Transverse colon (tissue), 4 donors: ENCODE data around the gene SDK1. TPM values are rescaled to one million over a fixed set of nuclear protein-coding genes. Genes with fewer than 3 reads are reported as not detected.

Source experiments
- DNase-seq: peaks from one replicate; pipeline ENCODE4 v3.0.0-alpha.2; 2019
- H3K27ac ChIP-seq, 4 donors: fragments of 200-600 bp; sonication (generic); 2 replicates each; pipeline ENCODE4 v1.5.1; 2016 to 2018; ENCODE audit warnings: inconsistent platforms in 4 of 4
- H3K27me3 ChIP-seq: fragments of 200-600 bp; sonication (generic); 2 replicates; pipeline ENCODE4 v1.5.1; 2017; ENCODE audit warnings: inconsistent platforms
- H3K36me3 ChIP-seq, 4 donors: fragments of 200-600 bp; sonication (generic); 2 replicates each; pipeline ENCODE4 v1.5.1; 2017 to 2019; ENCODE audit warnings: inconsistent platforms in 4 of 4
- H3K4me1 ChIP-seq, 4 donors: fragments of 200-600 bp; sonication (generic); 2 replicates each; pipeline ENCODE4 v1.5.1; 2017 to 2020; ENCODE audit warnings: inconsistent platforms in 4 of 4
- H3K4me3 ChIP-seq, 4 donors: fragments of 200-600 bp; sonication (generic); 1 replicate in 1 of 4; 2 replicates in 3 of 4; pipeline versions ENCODE4 v1.5.1 to v1.6.1; 2017 to 2019; ENCODE audit warnings: inconsistent platforms in 4 of 4
- H3K9me3 ChIP-seq, 2 donors: fragments of 200-600 bp; sonication (generic); 2 replicates each; pipeline ENCODE4 v1.5.1; 2017 to 2019; ENCODE audit warnings: inconsistent platforms in 2 of 2
- CTCF ChIP-seq, 5 experiments: fragments of 200-600 bp in 3 of 5; fragments of 450-650 bp in 2 of 5; sonication (generic) in 3 of 5; IDR thresholded peaks; 1 replicate in 2 of 5; 2 replicates in 3 of 5; pipeline ENCODE4 v1.5.1; 2016 to 2017; ENCODE audit warnings: antibody characterized with exemption in 5 of 5, inconsistent platforms in 3 of 5, mild to moderate bottlenecking in 2 of 5, moderate library complexity in 1 of 5
- EP300 ChIP-seq: sonication (generic); formaldehyde crosslinking; IDR thresholded peaks from one replicate; pipeline ENCODE4 v1.6.1; 2017; ENCODE audit warnings: antibody characterized with exemption, low read depth
- POLR2A ChIP-seq: fragments of 450-650 bp; IDR thresholded peaks from one replicate; pipeline ENCODE4 v1.6.1; 2016; ENCODE audit warnings: antibody characterized with exemption, mild to moderate bottlenecking, moderate library complexity
- POLR2AphosphoS5 ChIP-seq, 3 donors: sonication (generic); formaldehyde crosslinking; IDR thresholded peaks; one replicate each; pipeline ENCODE4 v1.6.1; 2016; ENCODE audit warnings: antibody characterized with exemption in 3 of 3
- WGBS, 2 donors: methylation state at CpG; one replicate each; pipeline ENCODE4 v1.1.5; 2018; ENCODE audit warnings: low coverage in 1 of 2; 5-methylcytosine and 5-hydroxymethylcytosine counted together
- in situ Hi-C, 4 donors: fragments of 200-750 bp; cut with MboI; loops; one replicate each; pipeline versions ENCODE4 v1.15.0 to v1.15.1; 2017; ENCODE audit warnings: low sequenced_read_pairs in 3 of 4, low pct_ligation_motif_present in 1 of 4, low pct_unique_long_range_greater_than_20kb in 1 of 4
- intact Hi-C: fragments of 100-400 bp; cut with DNase I; formaldehyde crosslinking; loops from one replicate; pipeline ENCODE4 v1.15.1; 2023; ENCODE audit warnings: low total_unique reads
- total RNA-seq, 4 donors: library from RNA; depleted of rRNA; stranded (reverse); fragments of >200 nt; gene quantifications; one replicate each; pipeline ENCODE4 v1.1.0, GENCODE V29; 2016

Gene SDK1
- total RNA-seq, 4 donors from 2014 or later = 4.0 to 8.6 (median 5.4) TPM

GRCh38 chr7:4042402-4043045 is 741.5 kb downstream of the SDK1 start:
- DNase-seq = no peak
- Histone ChIP-seq H3K9me3 (no peaks in the 10 kb centered on the region), H3K27ac (no peak overlapping the region), H3K4me3 (no peak overlapping the region), H3K4me1 (no peaks in the 10 kb centered on the region), H3K36me3 (no peaks in the 10 kb centered on the region), H3K27me3 (no peaks in the 10 kb centered on the region)
- TF ChIP-seq EP300 (no peak), CTCF (IDR thresholded peaks at IDR 0.05) (no peak)
- 76 to 89% methylated on average over 7 to 11 of the region's 11 CpGs for WGBS, 2 donors
- in situ Hi-C loops (no loop called here), intact Hi-C loops (no loop called here)

GRCh38 chr7:4043988-4044387 is 742.9 kb downstream of the SDK1 start:
- TF ChIP-seq POLR2A (no peak), POLR2AphosphoS5 (IDR thresholded peaks at IDR 0.05) (no peak), EP300 (no peak), CTCF (IDR thresholded peaks at IDR 0.05) (no peak)
- Histone ChIP-seq H3K4me3 (no peak overlapping the region), H3K27me3 (no peaks in the 10 kb centered on the region), H3K27ac (no peak overlapping the region), H3K36me3 (no peaks in the 10 kb centered on the region), H3K9me3 (no peaks in the 10 kb centered on the region), H3K4me1 (no peaks in the 10 kb centered on the region)
- WGBS, 2 donors = 90% methylated on average over 8 of the region's 9 CpGs; no CpG with 5 or more reads in 1 of the 2 donors
- no peak for DNase-seq
- intact Hi-C loops (no loop called here), in situ Hi-C loops (no loop called here)

DNA sequence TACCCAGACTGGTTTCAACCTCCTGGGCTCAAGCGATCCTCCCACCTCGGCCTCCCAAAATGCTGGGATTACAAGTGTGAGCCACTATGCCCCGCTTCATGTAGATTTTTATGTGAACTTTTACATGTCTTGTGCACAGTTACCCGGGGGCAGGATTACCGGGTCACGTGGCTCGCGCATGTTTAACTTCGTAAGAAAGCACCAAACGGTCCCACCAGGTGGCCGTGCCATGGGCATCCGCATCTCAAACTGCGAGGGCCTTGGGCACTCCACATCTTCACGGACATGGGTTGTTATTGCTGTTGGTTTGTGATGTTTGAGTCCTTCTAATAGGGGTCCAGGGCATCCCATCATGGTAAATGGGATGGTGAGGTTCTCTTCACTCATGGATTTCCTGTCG is 744.4 kb downstream of the SDK1 start:
- Histone ChIP-seq H3K9me3 (no peaks in the 10 kb centered on the region), H3K36me3 (no peaks in the 10 kb centered on the region), H3K27ac (no peak overlapping the region), H3K4me1 (no peaks in the 10 kb centered on the region), H3K27me3 (no peaks in the 10 kb centered on the region), H3K4me3 (no peak overlapping the region)
- TF ChIP-seq EP300 (no peak), POLR2AphosphoS5 (IDR thresholded peaks at IDR 0.05) (no peak), POLR2A (no peak), CTCF (IDR thresholded peaks at IDR 0.05) (no peak)
- intact Hi-C loops (no loop called here), in situ Hi-C loops (no loop called here)
- no peak for DNase-seq
- 91% methylated on average over 15 of the region's 15 CpGs; no CpG with 5 or more reads in 1 of the 2 donors for WGBS, 2 donors

- 86 to 94% methylated on average over 3 to 8 of the region's 8 CpGs for WGBS, 2 donors
Observed at GRCh38 chr7:4045975-4046374, 744.9 kb downstream of the SDK1 start.

More at GRCh38 chr7:4045975-4046374, 744.9 kb downstream of the SDK1 start:
- H3K27ac ChIP-seq = no peak overlapping the region
- H3K4me1 ChIP-seq = no peaks in the 10 kb centered on the region
- no peaks in the 10 kb centered on the region for H3K27me3 ChIP-seq
- in situ Hi-C loops (no loop called here), intact Hi-C loops (no loop called here)
- H3K9me3 ChIP-seq = no peaks in the 10 kb centered on the region
- DNase-seq = no peak
- H3K4me3 ChIP-seq = no peak overlapping the region
- TF ChIP-seq POLR2AphosphoS5 (IDR thresholded peaks at IDR 0.05) (no peak), EP300 (no peak), CTCF (IDR thresholded peaks at IDR 0.05) (no peak), POLR2A (no peak)
- no peaks in the 10 kb centered on the region for H3K36me3 ChIP-seq
